ENCODE measurements around the gene RARRES1.
A peak's percentile ranks its signal among the peaks of the same experiment; 100 is the strongest.
"Not testable (repeated sequence)": the region's sequence is repeated elsewhere in the genome, so short reads cannot be mapped to it uniquely, and the experiment has no call there.

The RARRES1 gene

GRCh38 chr3:158696618-158697017 lies 35.6 kb downstream of the RARRES1 start:
- DNase-seq (ENCODE audit: low read depth, low spot score) = no peak

DNA sequence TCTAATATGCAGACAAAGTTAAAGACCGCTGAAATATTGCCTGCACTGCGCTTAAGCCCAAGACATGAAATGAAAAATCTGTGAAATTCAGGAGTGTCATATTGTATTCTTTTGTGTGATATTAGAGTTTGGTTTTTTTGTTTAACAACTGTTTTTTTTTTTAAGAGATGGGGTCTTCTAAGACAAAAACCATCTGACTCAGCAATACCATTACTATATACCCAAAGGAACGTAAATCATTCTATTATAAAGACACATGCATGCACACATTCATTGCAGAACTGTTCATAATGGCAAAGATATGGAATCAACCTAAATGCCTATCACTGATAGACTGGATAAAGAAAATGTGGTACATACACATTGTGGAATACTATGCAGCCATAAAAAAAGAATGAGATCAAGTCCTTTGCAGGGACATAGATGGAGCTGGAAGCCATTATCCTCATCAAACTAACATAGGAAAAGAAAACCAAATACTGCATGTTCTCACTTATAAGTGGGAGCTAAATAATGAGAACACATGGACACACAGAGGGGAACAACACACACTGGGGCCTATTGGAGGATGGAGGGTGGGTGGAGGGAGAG lies 38.3 kb downstream of the RARRES1 start:
- DNase-seq (ENCODE audit: low read depth, low spot score) = not testable (repeated sequence)

- DNase-seq (ENCODE audit: low read depth, low spot score) = no peak
These were observed 47.1 kb downstream of the RARRES1 start for GRCh38 chr3:158685159-158685558.

GRCh38 chr3:158683230-158683962 lies 48.9 kb downstream of the RARRES1 start:
- no peak for DNase-seq (ENCODE audit: low read depth, low spot score)

- no peak for DNase-seq (ENCODE audit: low read depth, low spot score)
These were observed 51.4 kb downstream of the RARRES1 start for GRCh38 chr3:158680861-158681260.

GRCh38 chr3:158679547-158680000 lies 52.7 kb downstream of the RARRES1 start:
- DNase-seq (ENCODE audit: low read depth, low spot score) = no peak

DNA sequence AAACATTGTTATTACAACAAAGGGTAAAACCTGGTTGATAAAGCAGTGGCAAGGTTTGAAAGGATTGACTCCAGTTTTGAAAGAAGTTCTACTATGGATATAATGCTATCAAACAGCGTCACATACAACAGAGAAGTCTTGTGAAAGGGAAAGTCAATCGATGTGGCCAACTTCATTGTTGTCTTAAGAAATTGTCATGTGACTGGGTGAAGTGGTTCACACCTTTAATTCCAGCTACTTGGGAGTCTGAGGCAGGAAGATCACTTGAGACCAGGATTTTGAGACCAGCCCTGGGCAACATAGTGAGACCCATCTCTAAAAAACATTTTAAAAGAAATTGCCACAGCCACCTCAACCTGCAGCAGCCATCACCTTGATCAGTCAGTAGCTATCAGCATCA lies 53.6 kb downstream of the RARRES1 start:
- DNase-seq (ENCODE audit: low read depth, low spot score) = no peak

DNA sequence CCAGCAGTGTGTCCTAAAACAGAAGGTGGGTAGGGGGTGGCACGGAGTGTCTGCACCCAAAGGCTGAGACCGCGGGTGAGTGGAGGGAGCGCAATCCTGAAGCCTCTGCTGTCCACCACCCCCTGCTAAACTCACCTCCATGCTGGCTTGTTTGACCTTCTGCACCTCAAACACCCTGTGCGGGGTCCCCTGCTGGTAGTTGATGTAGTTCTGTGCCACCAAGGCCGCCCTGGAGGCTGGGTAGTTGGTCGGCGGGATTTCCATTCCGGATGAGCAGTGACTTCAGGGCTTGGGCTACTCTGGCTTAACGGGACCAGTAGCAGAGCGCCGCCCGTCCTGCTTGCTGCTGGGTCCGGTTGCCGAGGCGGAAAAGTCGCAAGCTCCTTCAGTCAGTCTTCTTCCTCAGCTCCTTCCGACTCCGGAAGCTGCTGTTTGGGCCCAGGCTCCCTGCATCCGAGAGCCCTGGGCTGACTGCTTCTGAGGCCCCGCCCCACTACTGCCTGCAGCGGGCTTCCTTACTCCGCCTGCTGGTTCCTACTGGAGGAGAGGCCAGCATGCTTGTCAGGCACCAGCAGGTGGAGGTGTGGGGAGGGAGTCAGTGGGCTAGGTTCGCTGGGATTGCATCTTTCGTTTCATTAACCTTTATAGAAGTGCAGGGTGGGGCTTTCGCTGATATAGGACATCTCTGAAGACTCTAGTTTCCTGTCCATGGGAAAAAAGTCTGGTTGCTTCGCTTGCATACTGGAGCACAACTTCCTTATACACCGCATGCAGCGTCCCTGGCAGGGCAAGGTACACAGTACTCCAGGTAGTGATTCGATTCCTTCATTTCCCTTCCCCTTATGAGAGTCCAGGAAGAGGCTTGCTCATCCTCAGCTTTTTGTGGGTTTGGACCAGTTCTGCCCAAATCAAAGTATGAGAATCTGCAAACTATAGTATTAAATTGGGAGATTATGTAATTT lies 59.8 kb downstream of the RARRES1 start, which contains the start of gene LXN:
Gene LXN (minus strand): TSS at position 434 of the 962 bp plus-strand sequence. CDS start 170 bp downstream, at position 264.
- DNase-seq (ENCODE audit: low read depth, low spot score) = peak; percentile 47

DNA sequence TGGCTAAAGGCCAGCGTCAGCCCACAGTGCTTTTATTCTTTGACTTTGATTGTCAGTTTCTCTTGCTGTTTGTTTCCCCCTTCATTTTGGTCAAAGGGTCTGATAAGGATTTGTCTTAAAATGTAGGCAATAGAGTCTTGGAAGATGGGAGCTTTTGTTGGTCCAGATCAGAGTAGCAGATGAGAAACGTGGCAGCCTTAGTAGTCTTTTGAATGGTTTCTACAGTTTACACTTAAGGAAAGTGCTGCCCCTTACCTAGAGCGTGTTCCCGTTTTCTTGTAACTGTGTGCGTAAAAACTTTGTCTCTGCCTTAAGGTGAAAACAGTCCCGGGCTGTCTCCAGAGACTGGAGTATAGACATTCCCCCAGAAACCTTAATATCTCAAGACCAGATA lies 60.4 kb downstream of the RARRES1 start:
- DNase-seq (ENCODE audit: low read depth, low spot score) = no peak

- DNase-seq (ENCODE audit: low read depth, low spot score) = no peak
These were observed 63.8 kb downstream of the RARRES1 start for GRCh38 chr3:158668506-158668905.

- no peak for DNase-seq (ENCODE audit: low read depth, low spot score)
These were observed 65.8 kb downstream of the RARRES1 start for GRCh38 chr3:158666416-158666815.

DNA sequence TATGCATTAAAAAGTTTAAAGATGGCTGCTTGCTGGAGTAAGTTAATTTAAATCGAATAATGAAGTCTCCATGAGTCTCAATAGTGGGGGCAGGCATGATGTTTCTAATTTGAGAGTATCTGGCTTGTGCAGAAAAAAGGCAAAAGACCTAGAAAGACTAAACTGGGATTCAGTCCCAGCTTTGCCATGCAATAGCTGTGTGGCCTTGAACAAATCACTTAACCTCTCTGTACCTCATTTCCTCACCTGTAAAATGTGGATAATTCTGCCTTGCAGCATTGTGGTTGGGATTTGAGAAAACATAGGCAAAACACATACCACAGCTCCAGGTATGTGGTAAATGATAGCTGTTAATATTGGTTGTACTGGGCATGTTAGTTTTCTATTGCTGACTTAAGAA lies 68.4 kb downstream of the RARRES1 start:
- no peak for DNase-seq (ENCODE audit: low read depth, low spot score)

GRCh38 chr3:158663246-158663645 lies 69.0 kb downstream of the RARRES1 start:
- DNase-seq (ENCODE audit: low read depth, low spot score) = no peak

DNA sequence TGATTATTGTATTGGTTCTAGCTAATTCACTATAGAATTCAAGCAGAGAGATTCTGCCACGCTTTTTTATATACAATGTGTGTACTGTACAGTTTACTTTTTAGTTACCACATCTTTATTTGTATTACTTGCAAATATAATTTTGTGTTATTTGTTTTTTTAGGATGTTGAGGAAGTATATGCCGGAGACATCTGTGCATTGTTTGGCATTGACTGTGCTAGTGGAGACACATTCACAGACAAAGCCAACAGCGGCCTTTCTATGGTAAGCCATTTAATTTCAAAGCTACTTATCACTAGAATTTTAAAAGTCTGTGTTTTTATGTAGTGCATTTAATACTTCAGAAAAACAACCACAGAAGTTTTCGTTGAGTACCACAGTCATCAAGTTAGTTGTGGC lies 71.5 kb downstream of the RARRES1 start:
- DNase-seq (ENCODE audit: low read depth, low spot score) = no peak

DNA sequence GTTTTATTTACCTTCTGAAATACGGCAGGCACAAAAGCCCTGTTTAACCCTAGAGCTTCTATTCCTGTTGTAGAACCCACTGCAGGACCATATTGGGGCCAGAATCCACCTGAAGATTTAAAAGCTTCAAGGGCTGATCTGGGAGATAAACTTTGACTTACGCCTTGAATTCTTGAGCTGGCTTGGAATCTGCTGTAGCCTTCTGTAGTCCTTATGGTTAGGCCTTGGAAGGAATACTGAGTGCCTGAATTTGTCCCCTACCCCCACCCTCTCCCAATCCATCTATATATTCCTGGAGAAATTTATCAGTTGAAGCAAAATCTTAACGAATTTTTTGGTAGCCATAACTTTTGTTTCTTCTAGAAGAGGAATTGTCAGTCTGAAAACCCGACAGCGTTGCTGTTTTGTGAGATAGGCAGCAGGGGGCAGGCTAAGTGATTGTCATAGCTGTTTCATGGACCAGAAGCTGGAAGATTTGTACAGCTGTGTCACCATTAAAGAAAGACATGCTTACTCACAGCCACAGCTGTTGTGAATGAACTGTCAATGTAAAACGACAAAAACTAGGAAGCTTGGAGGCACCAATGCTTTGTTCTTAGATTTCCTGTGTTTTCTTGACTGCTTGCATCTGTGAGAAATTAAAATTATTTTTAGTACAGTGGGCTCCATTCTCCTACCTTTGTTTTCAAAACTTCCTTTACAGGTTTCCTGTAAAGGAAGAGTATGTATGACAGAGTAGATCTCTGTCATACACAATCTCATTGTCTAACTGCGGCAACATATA lies 72.6 kb downstream of the RARRES1 start:
- DNase-seq (ENCODE audit: low read depth, low spot score) = peak; percentile 17

GRCh38 chr3:158658889-158659288 lies 73.4 kb downstream of the RARRES1 start:
- DNase-seq (ENCODE audit: low read depth, low spot score) = no peak

- DNase-seq (ENCODE audit: low read depth, low spot score) = no peak
These were observed 79.8 kb downstream of the RARRES1 start for GRCh38 chr3:158652463-158652862.

- no peak for DNase-seq (ENCODE audit: low read depth, low spot score)
These were observed 81.1 kb downstream of the RARRES1 start for GRCh38 chr3:158651192-158651591.

DNA sequence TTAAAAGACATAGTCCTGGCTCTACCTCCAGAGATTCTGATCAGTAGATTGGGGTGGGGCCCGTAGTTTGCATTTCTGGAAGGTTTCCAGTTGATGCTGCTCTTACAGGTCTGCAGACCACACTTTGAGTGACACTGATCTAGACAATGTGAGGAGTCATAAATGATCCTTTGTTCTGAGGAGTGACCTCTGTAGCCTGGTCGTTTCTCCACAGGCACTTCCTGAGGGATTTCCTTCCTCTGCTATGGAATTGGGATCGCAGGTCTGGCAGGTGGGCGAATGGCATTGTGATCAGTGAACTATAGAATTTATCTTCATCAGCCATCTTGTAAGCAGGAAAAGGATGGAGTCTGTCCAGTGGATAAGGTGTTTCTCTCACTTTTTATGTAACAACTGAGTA lies 82.5 kb downstream of the RARRES1 start:
- no peak for DNase-seq (ENCODE audit: low read depth, low spot score)

Data from activated CD4-positive, CD25-positive, alpha-beta regulatory T cell treated with anti-CD3 and anti-CD28 coated beads, Interleukin-2, amount 50 U/mL, for 16 hours (primary cell).